ENCODE measurements around the gene RIMS4.

DNA sequence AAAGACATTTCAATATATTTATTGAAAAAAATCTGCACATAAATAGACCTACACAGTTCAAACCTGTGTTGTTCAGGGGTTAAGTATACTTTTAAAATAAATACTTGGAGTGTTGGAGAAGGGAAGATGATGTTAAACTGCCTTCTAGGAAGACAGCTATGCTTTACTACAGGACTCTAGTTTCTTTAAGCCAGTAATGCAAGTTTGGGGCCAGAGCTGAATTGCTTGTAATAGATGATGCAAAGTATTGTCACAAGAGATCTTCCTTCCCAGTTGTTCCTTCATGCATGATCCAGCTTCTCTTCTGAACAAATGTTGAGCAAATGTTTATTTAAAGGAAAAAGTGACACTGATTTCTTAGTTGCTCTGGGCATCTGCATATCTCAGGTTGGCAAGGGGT, 20.2 kb upstream of the RIMS4 start:
- TF ChIP-seq, protein P1, sequence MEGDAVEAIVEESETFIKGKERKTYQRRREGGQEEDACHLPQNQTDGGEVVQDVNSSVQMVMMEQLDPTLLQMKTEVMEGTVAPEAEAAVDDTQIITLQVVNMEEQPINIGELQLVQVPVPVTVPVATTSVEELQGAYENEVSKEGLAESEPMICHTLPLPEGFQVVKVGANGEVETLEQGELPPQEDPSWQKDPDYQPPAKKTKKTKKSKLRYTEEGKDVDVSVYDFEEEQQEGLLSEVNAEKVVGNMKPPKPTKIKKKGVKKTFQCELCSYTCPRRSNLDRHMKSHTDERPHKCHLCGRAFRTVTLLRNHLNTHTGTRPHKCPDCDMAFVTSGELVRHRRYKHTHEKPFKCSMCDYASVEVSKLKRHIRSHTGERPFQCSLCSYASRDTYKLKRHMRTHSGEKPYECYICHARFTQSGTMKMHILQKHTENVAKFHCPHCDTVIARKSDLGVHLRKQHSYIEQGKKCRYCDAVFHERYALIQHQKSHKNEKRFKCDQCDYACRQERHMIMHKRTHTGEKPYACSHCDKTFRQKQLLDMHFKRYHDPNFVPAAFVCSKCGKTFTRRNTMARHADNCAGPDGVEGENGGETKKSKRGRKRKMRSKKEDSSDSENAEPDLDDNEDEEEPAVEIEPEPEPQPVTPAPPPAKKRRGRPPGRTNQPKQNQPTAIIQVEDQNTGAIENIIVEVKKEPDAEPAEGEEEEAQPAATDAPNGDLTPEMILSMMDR (IDR thresholded peaks at IDR 0.05), result no peak
- TF ChIP-seq POLR2A (IDR thresholded peaks at IDR 0.05) (no peak), POLR2AphosphoS5 (IDR thresholded peaks at IDR 0.05) (no peak)
